Measurements from ENCODE around the gene GALNS. TPM values are rescaled to one million over a fixed set of nuclear protein-coding genes. Genes with fewer than 3 reads are reported as not detected.

The GALNS gene
- total and polyA plus RNA-seq, 2 donors (not counting 3 experiments of a cell fraction or from before 2014, with no cell fraction given) = 21.8 to 40.2 TPM

GRCh38 chr16:88798772-88799455 is 57.8 kb downstream of the GALNS start:
- BruUV-seq (replicated peaks) = no TSS peak
- no peak overlapping the region for H3K4me2 ChIP-seq (ENCODE audit: insufficient read depth, low read length)
- ChIA-PET POLR2A (interaction anchor here (1.1 kb wide), 1 partner anchor 14 kb away, joined by 3 read pairs; the partner anchor contains the start of gene PIEZO1), CTCF (interaction anchor here (1.0 to 2.3 kb wide), 4 partner anchors 12 to 61 kb away, joined by 3 to 14 read pairs (median 4); partner anchors contain the start of gene PIEZO1)
- H4K20me1 ChIP-seq (replicated peaks; ENCODE audit: control insufficient read depth, extremely low read depth, insufficient read depth, low read length) = no peaks in the 10 kb centered on the region
- H3K4me1 ChIP-seq (ENCODE audit: control insufficient read depth, extremely low read depth, insufficient read depth, low read length) = no peaks in the 10 kb centered on the region
- no peak overlapping the region for H2AFZ ChIP-seq (ENCODE audit: low read depth, low read length)
- H3K27ac ChIP-seq (ENCODE audit: insufficient read depth, low read depth, low read length) = no peak overlapping the region
- H3K27me3 ChIP-seq (ENCODE audit: control insufficient read depth in 2 of 2, insufficient read depth in 2 of 2, low read length in 2 of 2) = no peaks in the 10 kb centered on the region
- dilution Hi-C loops (cut with MboI; ENCODE audit: extremely low pct_ligation_motif_present, low sequenced_read_pairs) (no loop called here), intact Hi-C loops (cut with micrococcal nuclease) (loop anchor here (1.0 kb wide), 1 partner anchor 33 kb away; no protein-coding TSS in a partner anchor)
- TF ChIP-seq EZH2 (IDR thresholded peaks at IDR 0.05; ENCODE audit: borderline replicate concordance, low read depth, low read length, severe bottlenecking) = no peak
- no peak for TF ChIP-seq JUN (IDR thresholded peaks at IDR 0.05; ENCODE audit: borderline replicate concordance, insufficient read depth, insufficient read length, low read depth)
- TF ChIP-seq POLR2A (IDR thresholded peaks at IDR 0.05; ENCODE audit: low read depth, low read length) = no peak
- no peak for TF ChIP-seq MAX (IDR thresholded peaks at IDR 0.05; ENCODE audit: insufficient read depth, insufficient read length)
- TF ChIP-seq MYC (IDR thresholded peaks at IDR 0.05; ENCODE audit: low read depth, low read length) = no peak
- TF ChIP-seq CTCF (IDR thresholded peaks at IDR 0.05; ENCODE audit: extremely low read depth in 1 of 2, insufficient read depth in 1 of 2, low read depth in 1 of 2, low read length in 2 of 2) = no peak
- no peak for TF ChIP-seq FOS (IDR thresholded peaks at IDR 0.05; ENCODE audit: borderline replicate concordance, insufficient read depth, low read length)
- TF ChIP-seq POLR2AphosphoS5 (IDR thresholded peaks at IDR 0.05; ENCODE audit: insufficient read depth, low read depth, low read length) = no peak
- no peak for DNase-seq (ENCODE audit: low read depth, low spot score)
- no peak overlapping the region for H3K9ac ChIP-seq (replicated peaks; ENCODE audit: extremely low read depth, insufficient read depth, low read length)
- FAIRE-seq = no peak
- H3K4me3 ChIP-seq (replicated peaks in 1 of 3; ENCODE audit: insufficient read depth in 1 of 3, low read depth in 1 of 3, low read length in 3 of 3) = no peak overlapping the region
- no peaks in the 10 kb centered on the region for H3K36me3 ChIP-seq (ENCODE audit: control insufficient read depth in 2 of 2, extremely low read depth in 1 of 2, insufficient read depth in 2 of 2, low read length in 2 of 2)
- no peaks in the 10 kb centered on the region for H3K79me2 ChIP-seq (ENCODE audit: control insufficient read depth, insufficient read depth, low read length)
- H3K9me3 ChIP-seq (replicated peaks; ENCODE audit: control insufficient read depth, insufficient read depth, low read length) = no peaks in the 10 kb centered on the region
- H3K9me1 ChIP-seq (replicated peaks; ENCODE audit: control insufficient read depth, extremely low read depth, insufficient read depth, low read length) = no peaks in the 10 kb centered on the region
